ENCODE data around the gene SLAIN1.
"Not testable (repeated sequence)": the region's sequence is repeated elsewhere in the genome, so short reads cannot be mapped to it uniquely, and the experiment has no call there.

SLAIN1 gene
- long read RNA-seq, donor 1, partial matches to known transcripts = 0 of 3 reads
- long read RNA-seq, donor 1, other reads (novel, unspliced or antisense) = 0 of 3 reads
- long read RNA-seq, donor 2, partial matches to known transcripts = 0 of 2 reads
- long read RNA-seq, donor 2, other reads (novel, unspliced or antisense) = 0 of 2 reads
- long read RNA-seq, donor 3, partial matches to known transcripts = 0 of 2 reads
- long read RNA-seq, donor 3, other reads (novel, unspliced or antisense) = 0 of 2 reads
- long read RNA-seq, donor 4, partial matches to known transcripts = 0 of 1 reads
- long read RNA-seq, donor 4, other reads (novel, unspliced or antisense) = 0 of 1 reads
- long read RNA-seq, donor 5, partial matches to known transcripts = 0 of 2 reads
- long read RNA-seq, donor 5, other reads (novel, unspliced or antisense) = 0 of 2 reads
- long read RNA-seq, donor 6 = 0 reads
- long read RNA-seq, donor 7, partial matches to known transcripts = 0 of 5 reads
- long read RNA-seq, donor 7, other reads (novel, unspliced or antisense) = 0 of 5 reads
- long read RNA-seq, donor 8, partial matches to known transcripts = 0 of 1 reads
- long read RNA-seq, donor 8, other reads (novel, unspliced or antisense) = 0 of 1 reads

- DNase-seq = peak; percentile 80
Measured at GRCh38 chr13:77697217-77698103, at the start of gene SLAIN1. Gene SLAIN1 (plus strand): TSS chr13:77697687. CDS start chr13:77697914, 227 bp downstream.

GRCh38 chr13:77650409-77650808 lies 47.1 kb upstream of the SLAIN1 start:
- DNase-seq = no peak

- no peak for DNase-seq
Measured at GRCh38 chr13:77653301-77653700, 44.2 kb upstream of the SLAIN1 start.

- DNase-seq = not testable (repeated sequence)
Measured at GRCh38 chr13:77660016-77660415, 37.5 kb upstream of the SLAIN1 start.

GRCh38 chr13:77660841-77661250 lies 36.6 kb upstream of the SLAIN1 start:
- DNase-seq = no peak

GRCh38 chr13:77662301-77662700 lies 35.2 kb upstream of the SLAIN1 start:
- DNase-seq = not testable (repeated sequence)

GRCh38 chr13:77662831-77663230 lies 34.7 kb upstream of the SLAIN1 start:
- DNase-seq = not testable (repeated sequence)

- no peak for DNase-seq
Measured at GRCh38 chr13:77674852-77675251, 22.6 kb upstream of the SLAIN1 start.

- no peak for DNase-seq
Measured at GRCh38 chr13:77678691-77679235, 18.7 kb upstream of the SLAIN1 start.

- DNase-seq = no peak
Measured at GRCh38 chr13:77687799-77688198, 9.7 kb upstream of the SLAIN1 start.

GRCh38 chr13:77691871-77692270 lies 5.6 kb upstream of the SLAIN1 start:
- DNase-seq = no peak

GRCh38 chr13:77692746-77693448 lies 4.6 kb upstream of the SLAIN1 start:
- no peak for DNase-seq

- no peak for DNase-seq
Measured at GRCh38 chr13:77693449-77693940, 4.0 kb upstream of the SLAIN1 start.

- peak; percentile 23 for DNase-seq
Measured at GRCh38 chr13:77696006-77696878, 1.2 kb upstream of the SLAIN1 start.

GRCh38 chr13:77696879-77697216 lies 639 bp upstream of the SLAIN1 start:
- no peak for DNase-seq

- DNase-seq = peak; percentile 59
Measured at GRCh38 chr13:77698201-77699058, 943 bp downstream of the SLAIN1 start.

GRCh38 chr13:77699059-77699680 lies 1.7 kb downstream of the SLAIN1 start:
- no peak for DNase-seq

GRCh38 chr13:77701305-77701704 lies 3.8 kb downstream of the SLAIN1 start:
- DNase-seq = no peak

GRCh38 chr13:77702366-77702765 lies 4.9 kb downstream of the SLAIN1 start:
- DNase-seq = no peak

Measured in right kidney (tissue), 9 donors.